PFSK-1 (cell line): ENCODE results near the gene CALU.

Experiments
- FOXP2 ChIP-seq: optimal IDR thresholded peaks from 2 replicates; pipeline ENCODE3; 2011; ENCODE audit warnings: borderline replicate concordance, control low read depth, inconsistent platforms; ENCODE audit not compliant: insufficient read depth; ENCODE audit errors: extremely low read length, extremely low read depth
- POLR2AphosphoS5 ChIP-seq: IDR thresholded peaks from 2 replicates; pipeline ENCODE4 v1.6.1; 2012; ENCODE audit warnings: low read depth, mild to moderate bottlenecking, control low read depth, low read length, moderate library complexity
- SIN3A ChIP-seq: IDR thresholded peaks from 2 replicates; pipeline ENCODE4 v1.6.1; 2012; ENCODE audit warnings: mild to moderate bottlenecking, low read length, moderate library complexity, borderline replicate concordance; ENCODE audit not compliant: insufficient read depth
- TAF1 ChIP-seq: IDR thresholded peaks from 2 replicates; pipeline ENCODE4 v1.6.1; 2012; ENCODE audit warnings: low read length, control low read depth, borderline replicate concordance; ENCODE audit not compliant: insufficient read depth
- TF ChIP-seq, protein P1 (sequence below), 2 experiments: IDR thresholded peaks; 2 replicates each; pipeline versions ENCODE4 v1.6.1 to v1.8.0; 2011 to 2012; ENCODE audit warnings: low read depth in 2 of 2, low read length in 2 of 2, control low read depth in 1 of 2, inconsistent platforms in 1 of 2, mild to moderate bottlenecking in 1 of 2, moderate library complexity in 1 of 2; ENCODE audit not compliant: insufficient read depth in 1 of 2

CALU gene

DNA sequence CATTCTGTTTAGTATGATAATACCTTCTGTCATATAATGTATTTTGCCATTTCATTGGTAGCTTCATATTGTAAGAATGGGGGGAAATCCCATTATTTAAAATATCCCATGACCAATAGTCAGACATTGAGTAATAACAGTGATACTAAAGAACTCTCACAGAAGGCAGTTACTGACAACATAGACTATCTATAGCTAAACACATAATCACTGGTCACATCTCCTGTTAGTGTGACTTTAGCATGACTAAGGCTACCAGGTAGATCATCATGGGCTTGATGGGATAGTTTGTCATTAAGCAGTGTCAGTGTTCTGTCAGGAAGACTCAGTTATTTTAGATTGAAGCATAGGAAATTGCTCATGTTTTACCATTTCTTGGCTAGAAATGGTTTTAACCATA is 20.1 kb downstream of the CALU start:
- TF ChIP-seq SIN3A = no peak
- TF ChIP-seq FOXP2 = no peak
- TF ChIP-seq TAF1 = no peak
- TF ChIP-seq, protein P1, sequence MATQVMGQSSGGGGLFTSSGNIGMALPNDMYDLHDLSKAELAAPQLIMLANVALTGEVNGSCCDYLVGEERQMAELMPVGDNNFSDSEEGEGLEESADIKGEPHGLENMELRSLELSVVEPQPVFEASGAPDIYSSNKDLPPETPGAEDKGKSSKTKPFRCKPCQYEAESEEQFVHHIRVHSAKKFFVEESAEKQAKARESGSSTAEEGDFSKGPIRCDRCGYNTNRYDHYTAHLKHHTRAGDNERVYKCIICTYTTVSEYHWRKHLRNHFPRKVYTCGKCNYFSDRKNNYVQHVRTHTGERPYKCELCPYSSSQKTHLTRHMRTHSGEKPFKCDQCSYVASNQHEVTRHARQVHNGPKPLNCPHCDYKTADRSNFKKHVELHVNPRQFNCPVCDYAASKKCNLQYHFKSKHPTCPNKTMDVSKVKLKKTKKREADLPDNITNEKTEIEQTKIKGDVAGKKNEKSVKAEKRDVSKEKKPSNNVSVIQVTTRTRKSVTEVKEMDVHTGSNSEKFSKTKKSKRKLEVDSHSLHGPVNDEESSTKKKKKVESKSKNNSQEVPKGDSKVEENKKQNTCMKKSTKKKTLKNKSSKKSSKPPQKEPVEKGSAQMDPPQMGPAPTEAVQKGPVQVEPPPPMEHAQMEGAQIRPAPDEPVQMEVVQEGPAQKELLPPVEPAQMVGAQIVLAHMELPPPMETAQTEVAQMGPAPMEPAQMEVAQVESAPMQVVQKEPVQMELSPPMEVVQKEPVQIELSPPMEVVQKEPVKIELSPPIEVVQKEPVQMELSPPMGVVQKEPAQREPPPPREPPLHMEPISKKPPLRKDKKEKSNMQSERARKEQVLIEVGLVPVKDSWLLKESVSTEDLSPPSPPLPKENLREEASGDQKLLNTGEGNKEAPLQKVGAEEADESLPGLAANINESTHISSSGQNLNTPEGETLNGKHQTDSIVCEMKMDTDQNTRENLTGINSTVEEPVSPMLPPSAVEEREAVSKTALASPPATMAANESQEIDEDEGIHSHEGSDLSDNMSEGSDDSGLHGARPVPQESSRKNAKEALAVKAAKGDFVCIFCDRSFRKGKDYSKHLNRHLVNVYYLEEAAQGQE (IDR thresholded peaks at IDR 0.05; ENCODE audit: insufficient read depth in 1 of 2, low read depth in 2 of 2, low read length in 2 of 2) = no peak
- TF ChIP-seq POLR2AphosphoS5 = no peak

DNA sequence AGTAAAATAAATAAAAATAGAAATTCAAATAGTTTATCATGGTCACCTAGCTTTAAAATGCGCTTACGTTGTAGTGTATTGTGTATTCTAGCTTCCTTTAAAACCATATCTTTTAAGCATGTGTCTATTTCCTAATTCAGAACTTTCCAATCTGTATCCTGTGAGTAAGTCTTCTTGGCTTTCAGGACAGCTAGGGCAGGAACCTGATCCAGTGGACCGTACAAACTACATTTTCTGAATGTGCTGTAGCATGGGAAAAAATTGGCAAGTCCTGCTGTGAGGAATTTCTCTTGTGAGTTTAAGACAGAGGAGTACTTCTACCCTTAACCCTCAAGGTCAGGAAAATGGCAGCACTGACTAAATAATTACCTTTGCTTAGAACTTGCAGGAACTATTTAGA is 24.4 kb downstream of the CALU start:
- no peak for TF ChIP-seq FOXP2
- TF ChIP-seq SIN3A = no peak
- TF ChIP-seq POLR2AphosphoS5 = no peak
- TF ChIP-seq TAF1 = no peak
- TF ChIP-seq, protein P1 (IDR thresholded peaks at IDR 0.05; ENCODE audit: insufficient read depth in 1 of 2, low read depth in 2 of 2, low read length in 2 of 2) = no peak

DNA sequence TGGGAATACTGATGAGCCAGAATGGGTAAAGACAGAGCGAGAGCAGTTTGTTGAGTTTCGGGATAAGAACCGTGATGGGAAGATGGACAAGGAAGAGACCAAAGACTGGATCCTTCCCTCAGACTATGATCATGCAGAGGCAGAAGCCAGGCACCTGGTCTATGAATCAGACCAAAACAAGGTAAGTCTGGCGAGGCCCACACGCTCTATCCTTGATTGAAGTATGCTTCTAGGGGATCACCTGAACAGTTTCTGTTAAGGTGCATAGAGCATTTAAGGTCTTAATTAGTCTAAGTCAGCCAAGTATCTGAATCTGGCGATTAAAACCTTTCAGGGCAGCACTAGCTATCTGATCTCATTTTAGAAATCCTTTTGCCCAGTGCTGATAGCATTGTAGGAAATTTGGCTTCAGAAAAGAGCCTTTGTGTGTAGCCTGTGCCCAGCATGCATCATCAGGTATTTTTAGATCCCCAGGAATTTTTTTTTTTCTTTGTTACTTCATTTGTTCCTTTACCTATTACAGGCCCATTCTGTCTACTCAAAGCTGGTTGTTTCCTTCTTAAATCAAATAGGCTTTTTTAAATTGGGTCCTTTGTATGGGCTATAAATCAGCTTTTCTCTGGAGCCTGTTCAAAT is 28.4 kb downstream of the CALU start:
- TF ChIP-seq, protein P1 (IDR thresholded peaks at IDR 0.05; ENCODE audit: insufficient read depth in 1 of 2, low read depth in 2 of 2, low read length in 2 of 2) = no peak
- no peak for TF ChIP-seq SIN3A
- TF ChIP-seq FOXP2 = no peak
- 0 out of 2 replicates have a peak, but pooled peaks have one; percentile 22 for TF ChIP-seq POLR2AphosphoS5
- TF ChIP-seq TAF1 = no peak

DNA sequence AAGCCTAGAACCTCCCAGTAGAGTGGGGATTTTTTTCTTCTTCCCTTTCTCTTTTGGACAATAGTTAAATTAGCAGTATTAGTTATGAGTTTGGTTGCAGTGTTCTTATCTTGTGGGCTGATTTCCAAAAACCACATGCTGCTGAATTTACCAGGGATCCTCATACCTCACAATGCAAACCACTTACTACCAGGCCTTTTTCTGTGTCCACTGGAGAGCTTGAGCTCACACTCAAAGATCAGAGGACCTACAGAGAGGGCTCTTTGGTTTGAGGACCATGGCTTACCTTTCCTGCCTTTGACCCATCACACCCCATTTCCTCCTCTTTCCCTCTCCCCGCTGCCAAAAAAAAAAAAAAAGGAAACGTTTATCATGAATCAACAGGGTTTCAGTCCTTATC is 31.1 kb downstream of the CALU start:
- TF ChIP-seq SIN3A (no peak), TAF1 (no peak)
- TF ChIP-seq, protein P1 (IDR thresholded peaks at IDR 0.05; ENCODE audit: insufficient read depth in 1 of 2, low read depth in 2 of 2, low read length in 2 of 2) = no peak

DNA sequence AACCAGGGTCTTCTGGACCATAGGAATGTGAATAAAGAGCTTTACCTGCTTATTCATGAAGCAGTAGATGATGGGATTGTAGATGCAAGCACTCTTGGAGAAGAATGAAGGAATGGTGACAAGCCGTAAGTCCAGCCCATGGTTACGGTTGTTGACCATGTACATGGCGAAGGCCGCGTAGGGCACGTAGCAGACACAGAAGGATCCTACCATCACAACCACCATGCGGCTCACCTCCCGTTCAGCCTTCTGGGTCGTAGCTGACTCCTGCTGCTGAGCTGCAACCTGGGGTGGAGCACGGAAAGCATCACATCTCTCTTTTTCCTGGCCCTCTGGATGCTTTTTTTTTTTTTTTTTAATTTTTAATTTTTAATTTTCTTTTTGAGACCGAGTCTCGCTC is 34.4 kb downstream of the CALU start:
- no peak for TF ChIP-seq TAF1
- 0 out of 2 replicates have a peak, but pooled peaks have one; percentile 8 for TF ChIP-seq POLR2AphosphoS5
